AML-193 (cell line): ENCODE data around the gene ZBTB2.
"Not testable (repeated sequence)": the region's sequence is repeated elsewhere in the genome, so short reads cannot be mapped to it uniquely, and the experiment has no call there.

Source experiments
- DNase-seq, 2 experiments: peaks; one replicate each; lab custom pipeline; 2025; lab: John Stamatoyannopoulos, UW

ZBTB2 gene

GRCh38 chr6:151402228-151402627 is 10.9 kb upstream of the ZBTB2 start:
- DNase-seq = no peak

- DNase-seq = no peak
Measured at GRCh38 chr6:151400473-151400872, 9.1 kb upstream of the ZBTB2 start.

- DNase-seq = no peak
Measured at GRCh38 chr6:151399679-151400078, 8.3 kb upstream of the ZBTB2 start.

- DNase-seq = no peak
Measured at GRCh38 chr6:151393410-151393809, 2.1 kb upstream of the ZBTB2 start.

GRCh38 chr6:151392427-151392826 is 1.1 kb upstream of the ZBTB2 start:
- no peak for DNase-seq

- DNase-seq = peak in 1 of 2 experiments; percentile 53
Measured at GRCh38 chr6:151390851-151391470, 398 bp downstream of the ZBTB2 start.

- DNase-seq = peak; percentile 98 to 99
Measured at GRCh38 chr6:151390276-151390850, 996 bp downstream of the ZBTB2 start.

- peak; percentile 47 to 69 for DNase-seq
Measured at GRCh38 chr6:151389618-151390275, 1.6 kb downstream of the ZBTB2 start.

- peak in 1 of 2 experiments; percentile 47 for DNase-seq
Measured at GRCh38 chr6:151388997-151389617, 2.3 kb downstream of the ZBTB2 start.

- DNase-seq = peak in 1 of 2 experiments; percentile 16
Measured at GRCh38 chr6:151388236-151388635, 3.1 kb downstream of the ZBTB2 start.

GRCh38 chr6:151387175-151387970 is 4.0 kb downstream of the ZBTB2 start:
- no peak for DNase-seq

- no peak for DNase-seq
Measured at GRCh38 chr6:151385177-151385576, 6.2 kb downstream of the ZBTB2 start.

GRCh38 chr6:151384151-151384550 is 7.2 kb downstream of the ZBTB2 start:
- DNase-seq = no peak

GRCh38 chr6:151382631-151383030 is 8.7 kb downstream of the ZBTB2 start:
- DNase-seq = not testable (repeated sequence)

- DNase-seq = no peak
Measured at GRCh38 chr6:151381722-151382121, 9.6 kb downstream of the ZBTB2 start.

- no peak for DNase-seq
Measured at GRCh38 chr6:151380848-151381205, 10.5 kb downstream of the ZBTB2 start.

GRCh38 chr6:151379933-151380847 is 11.2 kb downstream of the ZBTB2 start:
- peak; percentile 43 to 46 for DNase-seq

GRCh38 chr6:151377095-151377494 is 14.3 kb downstream of the ZBTB2 start:
- no peak for DNase-seq

- no peak for DNase-seq
Measured at GRCh38 chr6:151376440-151376839, 14.9 kb downstream of the ZBTB2 start.

GRCh38 chr6:151375833-151376232 is 15.5 kb downstream of the ZBTB2 start:
- DNase-seq = no peak

- peak; percentile 88 to 92 for DNase-seq
Measured at GRCh38 chr6:151374036-151374683, 17.2 kb downstream of the ZBTB2 start.
